ENCODE measurements around the gene SLC16A5.

SLC16A5 gene

DNA sequence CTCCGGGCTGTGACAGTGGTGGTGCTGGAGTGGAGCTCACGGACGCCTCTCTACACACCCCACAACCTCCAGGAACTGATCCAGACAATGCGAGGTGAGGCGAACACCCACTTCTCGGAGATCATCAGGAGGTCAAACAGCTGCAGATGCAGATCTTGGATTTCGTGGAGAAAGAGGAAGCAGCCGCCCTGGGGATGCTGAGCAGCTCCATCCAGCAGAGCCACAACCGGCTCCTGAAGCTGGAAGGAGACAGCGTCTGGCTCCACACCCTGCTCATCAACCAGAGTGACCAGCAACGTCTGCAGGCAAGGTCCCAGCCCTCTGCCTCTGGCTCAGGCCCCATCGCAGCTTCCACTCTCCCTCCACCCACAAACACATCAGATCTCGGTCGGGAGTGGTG, 13.2 kb upstream of the SLC16A5 start:
- H3K4ac ChIP-seq (ENCODE audit: low read depth, low read length): no peak overlapping the region
- peaks cover 23 to 28% of the 10 kb centered on the region in 2 experiments for H3K4me1 ChIP-seq (ENCODE audit: control insufficient read depth in 1 of 2, insufficient read depth in 2 of 2, low read length in 2 of 2)
- peaks cover 2% of the 10 kb centered on the region for H3K79me2 ChIP-seq (ENCODE audit: control insufficient read depth, insufficient read depth, low read length, poor library complexity)
- H2BK12ac ChIP-seq (ENCODE audit: low read length): no peak overlapping the region
- H2BK5ac ChIP-seq (ENCODE audit: low read depth, low read length, poor library complexity): no peak overlapping the region
- no peak overlapping the region for H2AK5ac ChIP-seq (ENCODE audit: low read length)
- H2BK120ac ChIP-seq (ENCODE audit: insufficient read depth, low read length, poor library complexity): no peak overlapping the region
- H3K79me1 ChIP-seq (ENCODE audit: low read length): peaks cover 18% of the 10 kb centered on the region
- no peak overlapping the region for H3K23ac ChIP-seq (ENCODE audit: low read length)
- no peak overlapping the region for H3K27ac ChIP-seq (ENCODE audit: low read depth, low read length)
- H4K8ac ChIP-seq (ENCODE audit: low read depth, low read length): no peak overlapping the region
- H3K9me3 ChIP-seq (ENCODE audit: insufficient read depth, low read depth, low read length): no peaks in the 10 kb centered on the region
- no peaks in the 10 kb centered on the region for H3K36me3 ChIP-seq (ENCODE audit: control insufficient read depth in 1 of 2, insufficient read depth in 2 of 2, low read length in 2 of 2)
- H3K27me3 ChIP-seq (ENCODE audit: insufficient read depth, low read length): no peaks in the 10 kb centered on the region
- H3K14ac ChIP-seq (ENCODE audit: low read length): no peak overlapping the region
- H2AFZ ChIP-seq (ENCODE audit: insufficient read depth, low read length, poor library complexity): no peak overlapping the region
- no peak overlapping the region for H4K91ac ChIP-seq (ENCODE audit: low read depth, low read length)
- no peak overlapping the region for H3K18ac ChIP-seq (ENCODE audit: low read length)
- DNase-seq: no peak
- no peak overlapping the region for H4K12ac ChIP-seq (ENCODE audit: low read depth, low read length)
- no CpG with 5 or more reads among the region's 14 CpGs for WGBS (ENCODE audit: extremely low coverage, insufficient coverage, insufficient read length)
- H3K9ac ChIP-seq (ENCODE audit: low read length): no peak overlapping the region
- H3K4me3 ChIP-seq (ENCODE audit: low read depth, low read length): no peak overlapping the region
- no peak overlapping the region for H3K4me2 ChIP-seq (ENCODE audit: low read length)

- Histone ChIP-seq H2AFZ (ENCODE audit: insufficient read depth, low read length, poor library complexity) (no peak overlapping the region), H3K4ac (ENCODE audit: low read depth, low read length) (no peak overlapping the region), H3K4me2 (ENCODE audit: low read length) (no peak overlapping the region), H3K27ac (ENCODE audit: low read depth, low read length) (no peak overlapping the region), H3K18ac (ENCODE audit: low read length) (no peak overlapping the region), H2BK12ac (ENCODE audit: low read length) (no peak overlapping the region), H3K4me1 (ENCODE audit: control insufficient read depth in 1 of 2, insufficient read depth in 2 of 2, low read length in 2 of 2) (peaks cover 23 to 30% of the 10 kb centered on the region in 2 experiments), H4K8ac (ENCODE audit: low read depth, low read length) (no peak overlapping the region), H3K9ac (ENCODE audit: low read length) (no peak overlapping the region), H3K23ac (ENCODE audit: low read length) (no peak overlapping the region), H4K91ac (ENCODE audit: low read depth, low read length) (no peak overlapping the region), H2BK5ac (ENCODE audit: low read depth, low read length, poor library complexity) (no peak overlapping the region), H3K79me2 (ENCODE audit: control insufficient read depth, insufficient read depth, low read length, poor library complexity) (peaks cover 2% of the 10 kb centered on the region), H3K9me3 (ENCODE audit: insufficient read depth, low read depth, low read length) (no peaks in the 10 kb centered on the region), H3K27me3 (ENCODE audit: insufficient read depth, low read length) (no peaks in the 10 kb centered on the region), H3K14ac (ENCODE audit: low read length) (no peak overlapping the region), H3K36me3 (ENCODE audit: control insufficient read depth in 1 of 2, insufficient read depth in 2 of 2, low read length in 2 of 2) (no peaks in the 10 kb centered on the region), H3K4me3 (ENCODE audit: low read depth, low read length) (no peak overlapping the region), H3K79me1 (ENCODE audit: low read length) (peaks cover 18% of the 10 kb centered on the region), H2AK5ac (ENCODE audit: low read length) (no peak overlapping the region), H4K12ac (ENCODE audit: low read depth, low read length) (no peak overlapping the region), H2BK120ac (ENCODE audit: insufficient read depth, low read length, poor library complexity) (no peak overlapping the region)
- WGBS (ENCODE audit: extremely low coverage, insufficient coverage, insufficient read length): no CpG with 5 or more reads among the region's 4 CpGs
- no peak for DNase-seq
These were observed 12.0 kb upstream of the SLC16A5 start for GRCh38 chr17:75075597-75076336.

GRCh38 chr17:75077072-75077495, 10.7 kb upstream of the SLC16A5 start:
- no peak overlapping the region for H3K4me2 ChIP-seq (ENCODE audit: low read length)
- H3K9me3 ChIP-seq (ENCODE audit: insufficient read depth, low read depth, low read length): no peaks in the 10 kb centered on the region
- peak overlapping the region; percentile 23 for H2BK12ac ChIP-seq (ENCODE audit: low read length)
- no peaks in the 10 kb centered on the region for H3K36me3 ChIP-seq (ENCODE audit: control insufficient read depth in 1 of 2, insufficient read depth in 2 of 2, low read length in 2 of 2)
- no peak overlapping the region for H3K27ac ChIP-seq (ENCODE audit: low read depth, low read length)
- peaks cover 23 to 30% of the 10 kb centered on the region in 2 experiments for H3K4me1 ChIP-seq (ENCODE audit: control insufficient read depth in 1 of 2, insufficient read depth in 2 of 2, low read length in 2 of 2)
- peak overlapping the region; percentile 89 for H2AK5ac ChIP-seq (ENCODE audit: low read length)
- peak overlapping the region; percentile 30 for H3K4ac ChIP-seq (ENCODE audit: low read depth, low read length)
- H3K79me1 ChIP-seq (ENCODE audit: low read length): peaks cover 18% of the 10 kb centered on the region
- WGBS (ENCODE audit: extremely low coverage, insufficient coverage, insufficient read length): no CpG with 5 or more reads among the region's 30 CpGs
- H2BK5ac ChIP-seq (ENCODE audit: low read depth, low read length, poor library complexity): peak overlapping the region; percentile 9
- peaks cover 2% of the 10 kb centered on the region for H3K79me2 ChIP-seq (ENCODE audit: control insufficient read depth, insufficient read depth, low read length, poor library complexity)
- H2BK120ac ChIP-seq (ENCODE audit: insufficient read depth, low read length, poor library complexity): peak overlapping the region; percentile 67
- H3K14ac ChIP-seq (ENCODE audit: low read length): peak overlapping the region; percentile 5
- H3K27me3 ChIP-seq (ENCODE audit: insufficient read depth, low read length): no peaks in the 10 kb centered on the region
- H4K12ac ChIP-seq (ENCODE audit: low read depth, low read length): no peak overlapping the region
- H3K18ac ChIP-seq (ENCODE audit: low read length): peak overlapping the region; percentile 4
- H3K9ac ChIP-seq (ENCODE audit: low read length): no peak overlapping the region
- H2AFZ ChIP-seq (ENCODE audit: insufficient read depth, low read length, poor library complexity): peak overlapping the region; percentile 1
- peak overlapping the region; percentile 89 for H4K91ac ChIP-seq (ENCODE audit: low read depth, low read length)
- no peak overlapping the region for H3K23ac ChIP-seq (ENCODE audit: low read length)
- no peak for DNase-seq
- H3K4me3 ChIP-seq (ENCODE audit: low read depth, low read length): no peak overlapping the region
- peak overlapping the region; percentile 5 for H4K8ac ChIP-seq (ENCODE audit: low read depth, low read length)

DNA sequence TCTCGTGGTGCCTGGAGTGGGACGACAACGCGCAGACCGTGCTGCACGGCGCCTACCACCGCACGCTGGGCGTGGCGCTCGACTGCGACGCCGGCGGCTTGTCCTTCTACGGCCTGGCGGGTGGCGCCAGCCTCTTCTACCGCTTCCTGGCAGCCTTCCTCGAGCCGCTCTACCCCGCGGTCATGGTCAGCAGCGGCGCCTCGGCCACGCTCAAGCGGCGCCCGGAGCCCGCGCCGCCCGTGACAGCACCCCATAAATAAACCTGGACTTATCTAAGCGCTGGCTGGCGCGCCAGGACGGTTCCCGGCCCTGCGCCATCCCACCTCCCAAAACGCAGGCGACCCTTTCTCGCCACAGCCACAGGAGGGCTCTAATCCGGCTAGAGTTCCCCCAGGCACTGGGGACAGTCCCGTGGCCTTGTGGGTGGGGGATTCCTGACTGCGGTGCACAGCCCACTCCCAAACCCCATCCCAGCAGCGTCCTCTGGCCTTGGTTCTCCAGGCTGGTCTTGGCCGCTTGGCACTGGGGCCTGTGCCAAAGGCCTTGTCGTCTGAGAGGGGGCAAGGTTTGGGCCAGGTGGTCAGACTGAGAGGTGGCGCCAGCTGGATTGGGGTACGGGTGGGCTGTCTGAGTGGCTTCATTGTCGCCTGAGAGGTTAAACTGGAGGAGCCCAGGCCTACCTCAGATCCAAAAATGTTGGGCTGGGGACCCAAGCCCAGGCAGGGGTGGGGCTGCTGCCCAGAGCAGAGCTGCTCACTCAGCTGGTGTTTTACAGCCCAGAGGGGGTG, 10.1 kb upstream of the SLC16A5 start:
- peak overlapping the region; percentile 89 for H2AK5ac ChIP-seq (ENCODE audit: low read length)
- no peak overlapping the region for H3K4me2 ChIP-seq (ENCODE audit: low read length)
- H3K18ac ChIP-seq (ENCODE audit: low read length): peak overlapping the region; percentile 4
- H3K79me2 ChIP-seq (ENCODE audit: control insufficient read depth, insufficient read depth, low read length, poor library complexity): peaks cover 2% of the 10 kb centered on the region
- peak overlapping the region; percentile 5 for H4K8ac ChIP-seq (ENCODE audit: low read depth, low read length)
- no peak overlapping the region for H3K9ac ChIP-seq (ENCODE audit: low read length)
- H2BK120ac ChIP-seq (ENCODE audit: insufficient read depth, low read length, poor library complexity): peak overlapping the region; percentile 67
- H2AFZ ChIP-seq (ENCODE audit: insufficient read depth, low read length, poor library complexity): peak overlapping the region; percentile 28
- peak overlapping the region; percentile 89 for H4K91ac ChIP-seq (ENCODE audit: low read depth, low read length)
- peak; percentile 51 to 73 for DNase-seq
- peaks cover 19% of the 10 kb centered on the region for H3K79me1 ChIP-seq (ENCODE audit: low read length)
- peak overlapping the region; percentile 46 for H3K14ac ChIP-seq (ENCODE audit: low read length)
- peak overlapping the region; percentile 23 for H2BK12ac ChIP-seq (ENCODE audit: low read length)
- no peaks in the 10 kb centered on the region for H3K27me3 ChIP-seq (ENCODE audit: insufficient read depth, low read length)
- H4K12ac ChIP-seq (ENCODE audit: low read depth, low read length): no peak overlapping the region
- no peaks in the 10 kb centered on the region for H3K36me3 ChIP-seq (ENCODE audit: control insufficient read depth in 1 of 2, insufficient read depth in 2 of 2, low read length in 2 of 2)
- no peak overlapping the region for H3K4me3 ChIP-seq (ENCODE audit: low read depth, low read length)
- no peaks in the 10 kb centered on the region for H3K9me3 ChIP-seq (ENCODE audit: insufficient read depth, low read depth, low read length)
- H3K27ac ChIP-seq (ENCODE audit: low read depth, low read length): no peak overlapping the region
- H3K4ac ChIP-seq (ENCODE audit: low read depth, low read length): peak overlapping the region; percentile 30
- no peak overlapping the region for H3K23ac ChIP-seq (ENCODE audit: low read length)
- no CpG with 5 or more reads among the region's 53 CpGs for WGBS (ENCODE audit: extremely low coverage, insufficient coverage, insufficient read length)
- H3K4me1 ChIP-seq (ENCODE audit: control insufficient read depth in 1 of 2, insufficient read depth in 2 of 2, low read length in 2 of 2): peaks cover 23 to 34% of the 10 kb centered on the region in 2 experiments
- H2BK5ac ChIP-seq (ENCODE audit: low read depth, low read length, poor library complexity): peak overlapping the region; percentile 32
